GM12878 (cell line): ENCODE measurements around the gene PSPN. TPM values are rescaled to one million over a fixed set of nuclear protein-coding genes. Genes with fewer than 3 reads are reported as not detected.
A peak's percentile ranks its signal among the peaks of the same experiment; 100 is the strongest.

Experiments
- ATAC-seq: fragments of 200-7000 bp; cut with Tn5 transposase; 3 replicates; pipeline ENCODE4 v1.9.1; 2020; ENCODE audit warnings: mild to moderate bottlenecking, moderate library complexity
- BruUV-seq: library from RNA; stranded (reverse); fragments of 400-500 nt; replicated peaks from 2 replicates; lab custom pipeline; 2021; lab: Mats Ljungman, UMichigan
- CTCF ChIA-PET: fragments of 300-600 bp; sonication (Branson Sonifier 250); formaldehyde crosslinking; extraction: SDS; loops from one replicate; lab custom pipeline; 2021; ENCODE audit warnings: inconsistent platforms; lab: Yijun Ruan, JAX
- POLR2A ChIA-PET: fragments of 350-600 bp; formaldehyde crosslinking; extraction: SDS; loops from one replicate; lab custom pipeline; 2021; ENCODE audit warnings: inconsistent platforms; lab: Charles Lee
- RAD21 ChIA-PET: fragments of 300-600 bp; sonication (Branson Sonifier 250); formaldehyde crosslinking; loops from one replicate; lab custom pipeline; 2023; ENCODE audit warnings: antibody characterized with exemption; ENCODE audit not compliant: unreplicated experiment; lab: Charles Lee
- SMC1A ChIA-PET: fragments of 300-600 bp; sonication (Branson Sonifier 250); formaldehyde crosslinking; loops from one replicate; lab custom pipeline; 2023; ENCODE audit not compliant: unreplicated experiment, uncharacterized antibody; lab: Charles Lee
- DNase-seq: peaks from one replicate; pipeline ENCODE4 v3.0.0-alpha.2; 2011; ENCODE audit warnings: low read depth, low spot score
- FAIRE-seq: peaks from 3 replicates; lab custom pipeline; 2011; peaks lifted over from hg19 to GRCh38; lab: Jason Lieb, UNC
- H2AFZ ChIP-seq: 2 replicates; pipeline ENCODE4 v1.6.0; 2011; ENCODE audit warnings: low read depth, low read length, control low read depth; ENCODE audit not compliant: control insufficient read depth
- H3K27ac ChIP-seq: 2 replicates; pipeline ENCODE4 v1.5.1; 2011; ENCODE audit warnings: control low read depth; ENCODE audit not compliant: control insufficient read depth, insufficient read depth
- H3K27me3 ChIP-seq, 2 experiments: replicated peaks in 1 of 2; 2 replicates each; pipeline versions ENCODE4 v1.6.0 to v1.6.1; 2011; ENCODE audit warnings: low read length in 1 of 2; ENCODE audit not compliant: control insufficient read depth in 2 of 2, insufficient read depth in 2 of 2
- H3K36me3 ChIP-seq, 2 experiments: 2 replicates each; pipeline ENCODE4 v1.5.1; 2011; ENCODE audit warnings: low read length in 1 of 2; ENCODE audit not compliant: control insufficient read depth in 2 of 2, insufficient read depth in 2 of 2
- H3K4me1 ChIP-seq: 2 replicates; pipeline ENCODE4 v1.6.1; 2011; ENCODE audit warnings: mild to moderate bottlenecking, low read length, moderate library complexity, mixed read lengths; ENCODE audit not compliant: control insufficient read depth, insufficient read depth
- H3K4me2 ChIP-seq: 2 replicates; pipeline ENCODE4 v1.6.0; 2011; ENCODE audit warnings: control low read depth; ENCODE audit not compliant: control insufficient read depth, insufficient read depth
- H3K4me3 ChIP-seq: fragments of 200-600 bp; sonication (generic); 2 replicates; pipeline ENCODE4 v1.5.1; 2016
- H3K79me2 ChIP-seq: 2 replicates; pipeline ENCODE4 v1.6.0; 2011; ENCODE audit warnings: low read length; ENCODE audit not compliant: control insufficient read depth, insufficient read depth
- H3K9ac ChIP-seq: 2 replicates; pipeline ENCODE4 v1.8.0; 2011; ENCODE audit warnings: low read length, control low read depth, mixed read lengths; ENCODE audit not compliant: control insufficient read depth, insufficient read depth
- H3K9me3 ChIP-seq: replicated peaks from 3 replicates; pipeline ENCODE4 v1.5.1; 2011; ENCODE audit warnings: mild to moderate bottlenecking, low read length; ENCODE audit not compliant: control insufficient read depth, insufficient read depth
- H4K20me1 ChIP-seq: 2 replicates; pipeline ENCODE4 v1.6.0; 2011; ENCODE audit not compliant: control insufficient read depth, insufficient read depth
- FOXM1 ChIP-seq: IDR thresholded peaks from 2 replicates; pipeline ENCODE4 v1.6.1; 2012; ENCODE audit warnings: low read depth, mild to moderate bottlenecking, inconsistent platforms, low read length, moderate library complexity
- IRF4 ChIP-seq: IDR thresholded peaks from 2 replicates; pipeline ENCODE4 v1.6.1; 2011; ENCODE audit warnings: low read depth, low read length
- POLR2A ChIP-seq: IDR thresholded peaks from 2 replicates; pipeline ENCODE4 v1.6.1; 2011; ENCODE audit warnings: low read depth, mild to moderate bottlenecking, low read length
- RAD51 ChIP-seq: fragments of 450-650 bp; IDR thresholded peaks from 2 replicates; pipeline ENCODE4 v1.6.1; 2016; ENCODE audit warnings: moderate library complexity, mild to moderate bottlenecking, inconsistent platforms
- REST ChIP-seq: IDR thresholded peaks from 2 replicates; pipeline ENCODE4 v1.6.1; 2012; ENCODE audit warnings: mild to moderate bottlenecking, low read depth, low read length
- YBX1 ChIP-seq: fragments of 450-650 bp; IDR thresholded peaks from 2 replicates; pipeline ENCODE4 v1.6.1; 2016; ENCODE audit warnings: antibody characterized with exemption
- ZBTB4 ChIP-seq: fragments of 450-650 bp; formaldehyde crosslinking; IDR thresholded peaks from 2 replicates; pipeline ENCODE4 v1.4.0; 2022; ENCODE audit warnings: mild to moderate bottlenecking, moderate library complexity
- WGBS: methylation state at CpG from one replicate; pipeline ENCODE4 v1.1.6; 2016; ENCODE audit warnings: low lambda C conversion rate; ENCODE audit not compliant: insufficient replicate concordance, insufficient coverage; ENCODE audit errors: missing lambda C conversion rate; 5-methylcytosine and 5-hydroxymethylcytosine counted together
- in situ Hi-C: fragments of 300-500 bp; cut with MboI; formaldehyde crosslinking; loops from 9 replicates; pipeline ENCODE4 v1.14.3; 2018; ENCODE audit warnings: mixed read lengths
- intact Hi-C: fragments of 100-400 bp; cut with micrococcal nuclease; formaldehyde crosslinking; loops from one replicate; pipeline ENCODE4 v1.14.2; 2022; ENCODE audit not compliant: unreplicated experiment
- polyA plus RNA-seq, 11 experiments: library from polyadenylated mRNA; depleted of rRNA in 4 of 11; unstranded in 6 of 11; stranded (reverse) in 5 of 11; fragments of >200 nt; fragmentation: Nextera tagmentation in 4 of 11; fragmentation: Illumina TruSeq in 1 of 11; extraction: Ambion mirVana in 4 of 11; extraction: Trizol in 1 of 11; gene quantifications; 1 replicate in 1 of 11; 2 replicates in 10 of 11; pipeline versions ENCODE4 v1.2.1 to v1.2.3, GENCODE V29; 2011 to 2016; ENCODE audit warnings: inconsistent platforms in 2 of 11, missing spikeins in 2 of 11, low read depth in 1 of 11
- total RNA-seq, 4 experiments: library from RNA; depleted of rRNA in 3 of 4; stranded (reverse); fragments of >200 nt in 3 of 4; fragmentation: Illumina TruSeq in 1 of 4; extraction: Trizol in 1 of 4; gene quantifications; 2 replicates each; pipeline versions ENCODE4 v1.2.1 to v1.2.3, GENCODE V29; 2013 to 2021
- TF ChIP-seq, protein P1 (sequence below): fragments of 450-650 bp; IDR thresholded peaks from 2 replicates; pipeline ENCODE4 v1.6.1; 2017; ENCODE audit warnings: mild to moderate bottlenecking, low read depth, inconsistent platforms; ENCODE audit not compliant: poor library complexity, severe bottlenecking
- TF ChIP-seq, protein P2 (sequence below): IDR thresholded peaks from 2 replicates; pipeline ENCODE4 v1.6.1; 2012; ENCODE audit warnings: improper control_type of control experiment, low read depth, low read length; ENCODE audit not compliant: insufficient replicate concordance

The PSPN gene
- total and polyA plus RNA-seq, 10 of the 15 experiments (the other 5 are each of a cell fraction or from before 2014, with no cell fraction given), result 0.27 to 1.2 (median 0.66) TPM

GRCh38 chr19:6415591-6416190 lies 40.0 kb upstream of the PSPN start:
- WGBS, result 98% methylated on average over 30 of the region's 32 CpGs
- no peak for FAIRE-seq
- CTCF ChIA-PET, result no interaction called here

More at GRCh38 chr19:6415591-6416190, 40.0 kb upstream of the PSPN start:
- Histone ChIP-seq H3K4me2 (no peak overlapping the region), H2AFZ (no peak overlapping the region), H3K4me1 (no peaks in the 10 kb centered on the region), H3K27ac (no peak overlapping the region), H3K4me3 (no peak overlapping the region), H3K79me2 (peaks cover 11% of the 10 kb centered on the region), H4K20me1 (peaks cover 8% of the 10 kb centered on the region; the same call in 1 of the 2 replicates), H3K36me3 (peaks cover 27 to 52% of the 10 kb centered on the region in 2 experiments), H3K27me3 (no peaks in the 10 kb centered on the region)
- ChIA-PET POLR2A (no interaction called here), SMC1A (no interaction called here)
- no peak for DNase-seq
- intact Hi-C loops (no loop called here), in situ Hi-C loops (no loop called here)
- no peak for ATAC-seq
- no TSS peak for BruUV-seq
- TF ChIP-seq, protein P1, sequence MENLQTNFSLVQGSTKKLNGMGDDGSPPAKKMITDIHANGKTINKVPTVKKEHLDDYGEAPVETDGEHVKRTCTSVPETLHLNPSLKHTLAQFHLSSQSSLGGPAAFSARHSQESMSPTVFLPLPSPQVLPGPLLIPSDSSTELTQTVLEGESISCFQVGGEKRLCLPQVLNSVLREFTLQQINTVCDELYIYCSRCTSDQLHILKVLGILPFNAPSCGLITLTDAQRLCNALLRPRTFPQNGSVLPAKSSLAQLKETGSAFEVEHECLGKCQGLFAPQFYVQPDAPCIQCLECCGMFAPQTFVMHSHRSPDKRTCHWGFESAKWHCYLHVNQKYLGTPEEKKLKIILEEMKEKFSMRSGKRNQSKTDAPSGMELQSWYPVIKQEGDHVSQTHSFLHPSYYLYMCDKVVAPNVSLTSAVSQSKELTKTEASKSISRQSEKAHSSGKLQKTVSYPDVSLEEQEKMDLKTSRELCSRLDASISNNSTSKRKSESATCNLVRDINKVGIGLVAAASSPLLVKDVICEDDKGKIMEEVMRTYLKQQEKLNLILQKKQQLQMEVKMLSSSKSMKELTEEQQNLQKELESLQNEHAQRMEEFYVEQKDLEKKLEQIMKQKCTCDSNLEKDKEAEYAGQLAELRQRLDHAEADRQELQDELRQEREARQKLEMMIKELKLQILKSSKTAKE, result no peak
- TF ChIP-seq POLR2A (peak; percentile 41; the same call in 1 of the 2 replicates), REST (no peak), FOXM1 (no peak), ZBTB4 (no peak), YBX1 (no peak), IRF4 (no peak), RAD51 (no peak)
- TF ChIP-seq, protein P2, sequence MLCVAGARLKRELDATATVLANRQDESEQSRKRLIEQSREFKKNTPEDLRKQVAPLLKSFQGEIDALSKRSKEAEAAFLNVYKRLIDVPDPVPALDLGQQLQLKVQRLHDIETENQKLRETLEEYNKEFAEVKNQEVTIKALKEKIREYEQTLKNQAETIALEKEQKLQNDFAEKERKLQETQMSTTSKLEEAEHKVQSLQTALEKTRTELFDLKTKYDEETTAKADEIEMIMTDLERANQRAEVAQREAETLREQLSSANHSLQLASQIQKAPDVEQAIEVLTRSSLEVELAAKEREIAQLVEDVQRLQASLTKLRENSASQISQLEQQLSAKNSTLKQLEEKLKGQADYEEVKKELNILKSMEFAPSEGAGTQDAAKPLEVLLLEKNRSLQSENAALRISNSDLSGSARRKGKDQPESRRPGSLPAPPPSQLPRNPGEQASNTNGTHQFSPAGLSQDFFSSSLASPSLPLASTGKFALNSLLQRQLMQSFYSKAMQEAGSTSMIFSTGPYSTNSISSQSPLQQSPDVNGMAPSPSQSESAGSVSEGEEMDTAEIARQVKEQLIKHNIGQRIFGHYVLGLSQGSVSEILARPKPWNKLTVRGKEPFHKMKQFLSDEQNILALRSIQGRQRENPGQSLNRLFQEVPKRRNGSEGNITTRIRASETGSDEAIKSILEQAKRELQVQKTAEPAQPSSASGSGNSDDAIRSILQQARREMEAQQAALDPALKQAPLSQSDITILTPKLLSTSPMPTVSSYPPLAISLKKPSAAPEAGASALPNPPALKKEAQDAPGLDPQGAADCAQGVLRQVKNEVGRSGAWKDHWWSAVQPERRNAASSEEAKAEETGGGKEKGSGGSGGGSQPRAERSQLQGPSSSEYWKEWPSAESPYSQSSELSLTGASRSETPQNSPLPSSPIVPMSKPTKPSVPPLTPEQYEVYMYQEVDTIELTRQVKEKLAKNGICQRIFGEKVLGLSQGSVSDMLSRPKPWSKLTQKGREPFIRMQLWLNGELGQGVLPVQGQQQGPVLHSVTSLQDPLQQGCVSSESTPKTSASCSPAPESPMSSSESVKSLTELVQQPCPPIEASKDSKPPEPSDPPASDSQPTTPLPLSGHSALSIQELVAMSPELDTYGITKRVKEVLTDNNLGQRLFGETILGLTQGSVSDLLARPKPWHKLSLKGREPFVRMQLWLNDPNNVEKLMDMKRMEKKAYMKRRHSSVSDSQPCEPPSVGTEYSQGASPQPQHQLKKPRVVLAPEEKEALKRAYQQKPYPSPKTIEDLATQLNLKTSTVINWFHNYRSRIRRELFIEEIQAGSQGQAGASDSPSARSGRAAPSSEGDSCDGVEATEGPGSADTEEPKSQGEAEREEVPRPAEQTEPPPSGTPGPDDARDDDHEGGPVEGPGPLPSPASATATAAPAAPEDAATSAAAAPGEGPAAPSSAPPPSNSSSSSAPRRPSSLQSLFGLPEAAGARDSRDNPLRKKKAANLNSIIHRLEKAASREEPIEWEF, result no peak
- TF ChIP-seq, all 136 proteins: peak for 1
- H3K9ac ChIP-seq, result no peak overlapping the region
- RAD21 ChIA-PET, result no interaction called here
- H3K9me3 ChIP-seq, result no peaks in the 10 kb centered on the region
